Mesothelial cell of epicardium (in vitro differentiated cells): ENCODE measurements around the gene P2RY8. TPM values are rescaled to one million over a fixed set of nuclear protein-coding genes. Genes with fewer than 3 reads are reported as not detected.
"Not testable (repeated sequence)": the region's sequence is repeated elsewhere in the genome, so short reads cannot be mapped to it uniquely, and the experiment has no call there.

Source experiments
- DNase-seq, 2 experiments: peaks; one replicate each; pipeline ENCODE4 v3.0.0; 2021; ENCODE audit warnings: low spot score in 2 of 2; ENCODE audit not compliant: unreplicated experiment in 2 of 2
- H3K27ac Mint-ChIP-seq: 2 replicates; pipeline ENCODE4 v1.8.0; 2021; ENCODE audit warnings: mixed read lengths
- H3K27me3 Mint-ChIP-seq: 2 replicates; pipeline ENCODE4 v1.8.0; 2021; ENCODE audit warnings: low read depth, mixed read lengths
- H3K36me3 Mint-ChIP-seq: 2 replicates; pipeline ENCODE4 v1.8.0; 2021; ENCODE audit warnings: mixed read lengths
- H3K4me1 Mint-ChIP-seq: 2 replicates; pipeline ENCODE4 v1.8.0; 2021; ENCODE audit warnings: mixed read lengths
- H3K4me3 Mint-ChIP-seq: 2 replicates; pipeline ENCODE4 v1.8.0; 2021; ENCODE audit warnings: mild to moderate bottlenecking, moderate library complexity, mixed read lengths
- H3K9me3 Mint-ChIP-seq: 2 replicates; pipeline ENCODE4 v1.8.0; 2021; ENCODE audit warnings: mixed read lengths
- total RNA-seq: library from RNA; stranded (reverse); gene quantifications from 3 replicates; pipeline ENCODE4 v1.2.1, GENCODE V29; 2021
- TF ChIP-seq, protein P1 (sequence below): fragments of 200-600 bp; sonication (generic); IDR thresholded peaks from one replicate; pipeline ENCODE4 v1.5.0; 2021; ENCODE audit warnings: antibody characterized with exemption; ENCODE audit not compliant: unreplicated experiment

Gene P2RY8
- total RNA-seq, 1 donor from 2014 or later = not detected

DNA sequence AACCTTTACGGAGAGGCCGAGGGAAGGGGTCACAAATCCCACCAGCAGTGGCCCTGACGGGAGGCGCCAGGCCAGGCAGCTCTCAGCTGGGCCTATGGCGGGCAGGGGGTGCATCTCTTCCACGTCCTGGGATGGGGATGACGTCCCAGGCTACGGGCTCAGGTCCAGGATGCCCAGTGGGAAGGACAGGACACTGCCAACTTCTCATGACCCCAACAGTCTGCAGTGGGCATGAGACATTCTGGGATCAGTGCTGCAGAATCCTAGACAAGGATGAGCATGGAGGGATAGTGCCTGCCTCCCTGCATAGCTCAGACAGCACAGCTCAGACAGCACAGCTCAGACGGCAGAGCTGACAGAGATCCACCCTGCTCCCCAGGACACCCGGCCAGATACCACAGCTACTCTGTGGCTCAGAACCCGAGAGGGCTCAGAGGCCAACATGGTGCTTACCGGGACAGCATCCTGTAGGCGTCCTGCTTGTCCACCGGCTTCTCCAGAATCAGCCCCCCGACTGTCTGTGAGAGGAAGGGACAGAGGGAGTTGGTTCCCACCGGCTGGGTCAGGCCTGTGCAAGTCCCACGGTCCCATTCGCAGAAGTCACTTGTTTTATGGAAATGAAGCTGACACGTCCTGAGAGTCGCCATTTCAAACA lies 101.6 kb downstream of the P2RY8 start:
- TF ChIP-seq, protein P1, sequence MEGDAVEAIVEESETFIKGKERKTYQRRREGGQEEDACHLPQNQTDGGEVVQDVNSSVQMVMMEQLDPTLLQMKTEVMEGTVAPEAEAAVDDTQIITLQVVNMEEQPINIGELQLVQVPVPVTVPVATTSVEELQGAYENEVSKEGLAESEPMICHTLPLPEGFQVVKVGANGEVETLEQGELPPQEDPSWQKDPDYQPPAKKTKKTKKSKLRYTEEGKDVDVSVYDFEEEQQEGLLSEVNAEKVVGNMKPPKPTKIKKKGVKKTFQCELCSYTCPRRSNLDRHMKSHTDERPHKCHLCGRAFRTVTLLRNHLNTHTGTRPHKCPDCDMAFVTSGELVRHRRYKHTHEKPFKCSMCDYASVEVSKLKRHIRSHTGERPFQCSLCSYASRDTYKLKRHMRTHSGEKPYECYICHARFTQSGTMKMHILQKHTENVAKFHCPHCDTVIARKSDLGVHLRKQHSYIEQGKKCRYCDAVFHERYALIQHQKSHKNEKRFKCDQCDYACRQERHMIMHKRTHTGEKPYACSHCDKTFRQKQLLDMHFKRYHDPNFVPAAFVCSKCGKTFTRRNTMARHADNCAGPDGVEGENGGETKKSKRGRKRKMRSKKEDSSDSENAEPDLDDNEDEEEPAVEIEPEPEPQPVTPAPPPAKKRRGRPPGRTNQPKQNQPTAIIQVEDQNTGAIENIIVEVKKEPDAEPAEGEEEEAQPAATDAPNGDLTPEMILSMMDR = no peak
- H3K9me3 Mint-ChIP-seq = peaks cover 8% of the 10 kb centered on the region
- no peak overlapping the region for H3K27ac Mint-ChIP-seq
- no peaks in the 10 kb centered on the region for H3K4me1 Mint-ChIP-seq
- DNase-seq = no peak
- H3K4me3 Mint-ChIP-seq = no peak overlapping the region
- H3K27me3 Mint-ChIP-seq = no peaks in the 10 kb centered on the region
- peaks cover 41% of the 10 kb centered on the region for H3K36me3 Mint-ChIP-seq

DNA sequence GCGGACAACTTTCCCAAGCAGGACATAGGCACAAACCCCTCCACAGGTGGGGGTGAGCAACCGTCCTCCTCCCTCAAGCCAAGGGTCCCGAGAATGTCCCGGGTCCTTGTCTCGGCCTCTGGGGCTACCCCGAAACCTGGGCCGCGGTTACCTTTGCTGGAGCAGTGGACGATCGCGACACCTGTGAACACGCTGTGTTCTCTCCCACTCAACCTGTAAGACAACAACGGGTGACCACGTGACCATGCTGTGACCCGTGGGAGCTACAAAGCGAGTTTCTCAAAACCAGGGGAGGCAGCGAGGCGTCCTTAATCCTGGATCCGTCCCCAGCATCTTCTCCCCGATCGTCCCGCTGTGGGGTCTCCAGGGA lies 102.1 kb downstream of the P2RY8 start:
- DNase-seq = no peak
- H3K4me1 Mint-ChIP-seq = no peaks in the 10 kb centered on the region
- peaks cover 8% of the 10 kb centered on the region for H3K9me3 Mint-ChIP-seq

DNA sequence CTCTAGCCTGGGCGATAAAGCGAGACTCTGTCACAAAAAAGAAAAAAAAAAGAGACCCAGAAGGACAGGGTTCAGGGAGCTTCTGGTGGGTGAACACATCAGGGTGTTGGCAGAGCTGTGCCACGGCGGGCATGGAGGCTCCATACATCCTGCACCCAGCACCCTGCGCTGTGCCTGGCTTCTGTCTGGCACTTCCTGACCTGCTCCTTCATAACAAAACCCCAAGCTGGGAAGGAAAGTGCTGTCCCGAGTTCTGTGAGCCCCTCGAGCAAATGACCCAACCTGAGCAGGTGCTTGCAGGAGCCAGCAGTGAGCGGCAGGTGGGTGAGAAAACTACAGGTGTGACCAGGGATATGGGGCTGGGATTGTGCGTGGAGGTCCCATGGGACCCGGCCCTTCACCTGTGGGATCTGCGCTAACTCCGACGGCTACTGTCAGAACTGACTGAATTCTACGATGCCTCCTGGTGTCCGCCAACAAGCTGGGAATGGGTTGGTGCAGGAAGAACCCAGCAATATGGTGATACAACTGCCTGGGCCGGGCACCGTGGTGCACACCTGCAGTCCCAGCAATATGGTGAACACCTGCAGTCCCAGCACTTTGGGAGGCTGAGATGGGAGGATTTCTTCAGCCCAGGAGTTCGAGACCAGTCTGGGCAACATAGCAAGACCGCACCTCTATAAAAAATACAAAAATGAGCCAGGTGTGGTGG lies 103.2 kb downstream of the P2RY8 start:
- TF ChIP-seq, protein P1 = no peak
- no peak for DNase-seq
- Mint-ChIP-seq H3K27me3 (no peaks in the 10 kb centered on the region), H3K9me3 (peaks cover 8% of the 10 kb centered on the region), H3K27ac (no peak overlapping the region), H3K4me1 (no peaks in the 10 kb centered on the region), H3K4me3 (no peak overlapping the region), H3K36me3 (peaks cover 37% of the 10 kb centered on the region)

More for the DNA sequence above, 102.1 kb downstream of the P2RY8 start:
- TF ChIP-seq, protein P1 = no peak
- Mint-ChIP-seq H3K4me3 (no peak overlapping the region), H3K27me3 (no peaks in the 10 kb centered on the region), H3K27ac (no peak overlapping the region), H3K36me3 (peaks cover 40% of the 10 kb centered on the region)

DNA sequence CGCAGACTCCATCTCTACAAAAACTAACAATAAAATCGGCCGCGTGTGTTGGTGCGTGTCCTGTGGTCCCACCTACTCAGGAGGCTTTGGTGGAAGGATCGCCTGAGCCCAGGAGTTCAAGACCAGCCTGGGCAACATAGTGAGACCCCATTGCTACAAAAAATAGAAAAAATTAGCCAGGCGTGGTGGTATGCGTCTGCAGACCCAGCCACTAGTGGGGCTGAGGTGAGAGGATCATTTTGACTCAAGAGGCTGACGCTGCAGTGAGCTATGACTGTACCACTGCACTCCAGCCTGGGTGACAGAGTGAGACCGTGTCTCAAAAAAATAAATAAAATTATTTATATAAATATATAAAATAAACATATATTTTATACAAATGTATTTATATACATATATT lies 106.5 kb downstream of the P2RY8 start:
- TF ChIP-seq, protein P1 = no peak
- Mint-ChIP-seq H3K36me3 (peaks cover 29% of the 10 kb centered on the region), H3K27ac (no peak overlapping the region), H3K4me1 (no peaks in the 10 kb centered on the region), H3K9me3 (peaks cover 5% of the 10 kb centered on the region), H3K27me3 (no peaks in the 10 kb centered on the region), H3K4me3 (no peak overlapping the region)
- no peak for DNase-seq

DNA sequence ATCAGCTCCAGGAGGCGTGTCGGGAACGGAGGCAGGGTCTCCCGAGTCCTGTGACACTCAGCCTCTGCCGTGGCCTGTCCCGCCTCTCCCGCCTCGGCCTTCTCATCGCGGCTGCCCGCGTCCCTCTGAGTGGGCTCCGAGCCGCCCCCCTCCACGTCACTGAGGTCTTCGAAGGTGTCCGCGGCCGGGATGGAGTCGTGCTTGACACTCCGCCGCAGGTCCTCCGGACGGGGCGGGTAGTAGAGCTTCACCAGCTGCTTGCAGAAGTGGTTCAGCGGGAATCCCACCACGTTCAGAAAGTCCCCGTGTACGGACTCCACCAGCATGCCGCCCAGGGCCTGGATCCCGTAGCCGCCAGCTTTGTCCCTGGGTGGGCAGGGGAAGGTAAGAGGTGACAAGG lies 109.2 kb downstream of the P2RY8 start:
- no peak overlapping the region for H3K4me3 Mint-ChIP-seq
- no peaks in the 10 kb centered on the region for H3K4me1 Mint-ChIP-seq
- peaks cover 19% of the 10 kb centered on the region for H3K9me3 Mint-ChIP-seq
- TF ChIP-seq, protein P1 = no peak
- DNase-seq = no peak
- no peaks in the 10 kb centered on the region for H3K27me3 Mint-ChIP-seq
- H3K36me3 Mint-ChIP-seq = peaks cover 45% of the 10 kb centered on the region
- H3K27ac Mint-ChIP-seq = no peak overlapping the region

DNA sequence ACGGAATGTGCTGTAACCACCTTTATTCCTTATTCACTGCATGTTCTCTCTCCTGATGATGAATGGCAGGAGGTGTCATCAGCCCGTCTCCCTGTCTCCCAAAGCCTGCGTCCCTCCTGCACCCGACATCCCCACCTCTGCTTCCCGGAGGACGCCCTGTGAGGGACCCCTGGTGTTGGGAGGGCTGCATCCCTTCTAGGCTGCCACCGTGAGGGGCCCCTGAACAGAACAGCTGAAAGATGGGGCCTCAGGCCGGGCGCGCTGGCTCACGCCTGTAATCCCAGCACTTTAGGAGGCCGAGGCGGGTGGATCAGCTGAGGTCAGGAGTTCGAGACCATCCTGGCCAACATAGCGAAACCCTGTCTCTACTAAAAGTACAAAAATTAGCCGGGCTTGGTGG lies 110.7 kb downstream of the P2RY8 start:
- Mint-ChIP-seq H3K9me3 (peaks cover 26% of the 10 kb centered on the region), H3K36me3 (peaks cover 55% of the 10 kb centered on the region)
- DNase-seq, H3K4me1 Mint-ChIP-seq, H3K4me3 Mint-ChIP-seq, H3K27me3 Mint-ChIP-seq, H3K27ac Mint-ChIP-seq: not testable (repeated sequence)
